Measurements from ENCODE around the gene HS3ST2.

HS3ST2 gene

DNA sequence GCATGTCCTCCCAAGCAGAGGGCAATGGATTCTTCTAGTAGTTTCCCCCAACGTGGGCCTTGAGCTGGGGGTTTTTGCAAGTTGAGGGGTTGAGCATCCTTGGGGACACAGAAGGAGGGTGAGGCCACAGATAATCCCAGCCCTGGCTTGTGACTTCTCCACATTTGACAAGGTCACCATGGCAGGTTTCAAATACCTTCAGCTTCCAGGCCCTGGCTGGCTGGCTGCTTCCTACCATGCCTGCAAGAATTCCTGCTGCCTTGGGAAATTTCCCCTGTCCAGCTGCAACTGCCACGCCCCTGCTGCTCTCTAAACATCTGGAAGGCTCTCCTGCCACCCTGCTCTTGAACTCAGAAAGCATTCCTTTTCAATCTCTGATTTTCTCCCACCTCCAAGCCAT is 41.3 kb downstream of the HS3ST2 start:
- ChIA-PET CTCF (no interaction called here), POLR2A (no interaction called here)
- Histone ChIP-seq H3K27ac (ENCODE audit: extremely low read depth, low read depth, low read length) (no peak overlapping the region), H3K9me3 (ENCODE audit: control insufficient read depth, insufficient read depth, low read depth, low read length) (no peaks in the 10 kb centered on the region), H3K4me3 (ENCODE audit: low read depth, low read length) (no peak overlapping the region), H3K36me3 (ENCODE audit: control insufficient read depth in 2 of 2, insufficient read depth in 1 of 2, low read length in 2 of 2) (no peaks in the 10 kb centered on the region), H3K4me1 (ENCODE audit: control insufficient read depth, insufficient read depth, low read length) (no peaks in the 10 kb centered on the region)
- TF ChIP-seq, protein P1, sequence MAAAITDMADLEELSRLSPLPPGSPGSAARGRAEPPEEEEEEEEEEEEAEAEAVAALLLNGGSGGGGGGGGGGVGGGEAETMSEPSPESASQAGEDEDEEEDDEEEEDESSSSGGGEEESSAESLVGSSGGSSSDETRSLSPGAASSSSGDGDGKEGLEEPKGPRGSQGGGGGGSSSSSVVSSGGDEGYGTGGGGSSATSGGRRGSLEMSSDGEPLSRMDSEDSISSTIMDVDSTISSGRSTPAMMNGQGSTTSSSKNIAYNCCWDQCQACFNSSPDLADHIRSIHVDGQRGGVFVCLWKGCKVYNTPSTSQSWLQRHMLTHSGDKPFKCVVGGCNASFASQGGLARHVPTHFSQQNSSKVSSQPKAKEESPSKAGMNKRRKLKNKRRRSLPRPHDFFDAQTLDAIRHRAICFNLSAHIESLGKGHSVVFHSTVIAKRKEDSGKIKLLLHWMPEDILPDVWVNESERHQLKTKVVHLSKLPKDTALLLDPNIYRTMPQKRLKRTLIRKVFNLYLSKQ (tag by site-specific recombination; IDR thresholded peaks at IDR 0.05; ENCODE audit: borderline replicate concordance) = no peak
- TF ChIP-seq ZNF19 (tag by site-specific recombination; IDR thresholded peaks at IDR 0.05; ENCODE audit: low read depth) = no peak
- TF ChIP-seq OSR2 (tag by site-specific recombination; IDR thresholded peaks at IDR 0.05) = no peak
- TF ChIP-seq ZSCAN16 (tag by site-specific recombination; IDR thresholded peaks at IDR 0.05) = no peak
- TF ChIP-seq, protein P2, sequence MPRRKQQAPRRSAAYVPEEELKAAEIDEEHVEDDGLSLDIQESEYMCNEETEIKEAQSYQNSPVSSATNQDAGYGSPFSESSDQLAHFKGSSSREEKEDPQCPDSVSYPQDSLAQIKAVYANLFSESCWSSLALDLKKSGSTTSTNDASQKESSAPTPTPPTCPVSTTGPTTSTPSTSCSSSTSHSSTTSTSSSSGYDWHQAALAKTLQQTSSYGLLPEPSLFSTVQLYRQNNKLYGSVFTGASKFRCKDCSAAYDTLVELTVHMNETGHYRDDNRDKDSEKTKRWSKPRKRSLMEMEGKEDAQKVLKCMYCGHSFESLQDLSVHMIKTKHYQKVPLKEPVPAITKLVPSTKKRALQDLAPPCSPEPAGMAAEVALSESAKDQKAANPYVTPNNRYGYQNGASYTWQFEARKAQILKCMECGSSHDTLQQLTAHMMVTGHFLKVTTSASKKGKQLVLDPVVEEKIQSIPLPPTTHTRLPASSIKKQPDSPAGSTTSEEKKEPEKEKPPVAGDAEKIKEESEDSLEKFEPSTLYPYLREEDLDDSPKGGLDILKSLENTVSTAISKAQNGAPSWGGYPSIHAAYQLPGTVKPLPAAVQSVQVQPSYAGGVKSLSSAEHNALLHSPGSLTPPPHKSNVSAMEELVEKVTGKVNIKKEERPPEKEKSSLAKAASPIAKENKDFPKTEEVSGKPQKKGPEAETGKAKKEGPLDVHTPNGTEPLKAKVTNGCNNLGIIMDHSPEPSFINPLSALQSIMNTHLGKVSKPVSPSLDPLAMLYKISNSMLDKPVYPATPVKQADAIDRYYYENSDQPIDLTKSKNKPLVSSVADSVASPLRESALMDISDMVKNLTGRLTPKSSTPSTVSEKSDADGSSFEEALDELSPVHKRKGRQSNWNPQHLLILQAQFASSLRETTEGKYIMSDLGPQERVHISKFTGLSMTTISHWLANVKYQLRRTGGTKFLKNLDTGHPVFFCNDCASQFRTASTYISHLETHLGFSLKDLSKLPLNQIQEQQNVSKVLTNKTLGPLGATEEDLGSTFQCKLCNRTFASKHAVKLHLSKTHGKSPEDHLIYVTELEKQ (tag by site-specific recombination; IDR thresholded peaks at IDR 0.05; ENCODE audit: borderline replicate concordance) = no peak
- TF ChIP-seq ZNF747 (tag by site-specific recombination; IDR thresholded peaks at IDR 0.05) = no peak
- TF ChIP-seq, protein P3, sequence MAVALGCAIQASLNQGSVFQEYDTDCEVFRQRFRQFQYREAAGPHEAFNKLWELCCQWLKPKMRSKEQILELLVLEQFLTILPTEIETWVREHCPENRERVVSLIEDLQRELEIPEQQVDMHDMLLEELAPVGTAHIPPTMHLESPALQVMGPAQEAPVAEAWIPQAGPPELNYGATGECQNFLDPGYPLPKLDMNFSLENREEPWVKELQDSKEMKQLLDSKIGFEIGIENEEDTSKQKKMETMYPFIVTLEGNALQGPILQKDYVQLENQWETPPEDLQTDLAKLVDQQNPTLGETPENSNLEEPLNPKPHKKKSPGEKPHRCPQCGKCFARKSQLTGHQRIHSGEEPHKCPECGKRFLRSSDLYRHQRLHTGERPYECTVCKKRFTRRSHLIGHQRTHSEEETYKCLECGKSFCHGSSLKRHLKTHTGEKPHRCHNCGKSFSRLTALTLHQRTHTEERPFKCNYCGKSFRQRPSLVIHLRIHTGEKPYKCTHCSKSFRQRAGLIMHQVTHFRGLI (tag by site-specific recombination; IDR thresholded peaks at IDR 0.05) = no peak
- no peak for TF ChIP-seq ZNF530 (tag by site-specific recombination; IDR thresholded peaks at IDR 0.05; ENCODE audit: low read depth)
- no peak for TF ChIP-seq TRIM28 (IDR thresholded peaks at IDR 0.05; ENCODE audit: borderline replicate concordance, low read length)
- TF ChIP-seq ZBTB8A (tag by site-specific recombination; IDR thresholded peaks at IDR 0.05) = no peak
- no peak for TF ChIP-seq ZNF707 (tag by site-specific recombination; IDR thresholded peaks at IDR 0.05)
- TF ChIP-seq, protein P4, sequence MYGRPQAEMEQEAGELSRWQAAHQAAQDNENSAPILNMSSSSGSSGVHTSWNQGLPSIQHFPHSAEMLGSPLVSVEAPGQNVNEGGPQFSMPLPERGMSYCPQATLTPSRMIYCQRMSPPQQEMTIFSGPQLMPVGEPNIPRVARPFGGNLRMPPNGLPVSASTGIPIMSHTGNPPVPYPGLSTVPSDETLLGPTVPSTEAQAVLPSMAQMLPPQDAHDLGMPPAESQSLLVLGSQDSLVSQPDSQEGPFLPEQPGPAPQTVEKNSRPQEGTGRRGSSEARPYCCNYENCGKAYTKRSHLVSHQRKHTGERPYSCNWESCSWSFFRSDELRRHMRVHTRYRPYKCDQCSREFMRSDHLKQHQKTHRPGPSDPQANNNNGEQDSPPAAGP (tag by site-specific recombination; IDR thresholded peaks at IDR 0.05) = no peak
- no peak for TF ChIP-seq ZNF133 (tag by site-specific recombination; IDR thresholded peaks at IDR 0.05)
- no peak for TF ChIP-seq ZNF791 (tag by site-specific recombination; IDR thresholded peaks at IDR 0.05)
- TF ChIP-seq ZNF274 (IDR thresholded peaks at IDR 0.05; ENCODE audit: low read length) = no peak
- no peak for TF ChIP-seq ZNF274 (tag by site-specific recombination; IDR thresholded peaks at IDR 0.05; ENCODE audit: borderline replicate concordance)
- TF ChIP-seq SCRT1 (tag by site-specific recombination; IDR thresholded peaks at IDR 0.05; ENCODE audit: borderline replicate concordance) = no peak

DNA sequence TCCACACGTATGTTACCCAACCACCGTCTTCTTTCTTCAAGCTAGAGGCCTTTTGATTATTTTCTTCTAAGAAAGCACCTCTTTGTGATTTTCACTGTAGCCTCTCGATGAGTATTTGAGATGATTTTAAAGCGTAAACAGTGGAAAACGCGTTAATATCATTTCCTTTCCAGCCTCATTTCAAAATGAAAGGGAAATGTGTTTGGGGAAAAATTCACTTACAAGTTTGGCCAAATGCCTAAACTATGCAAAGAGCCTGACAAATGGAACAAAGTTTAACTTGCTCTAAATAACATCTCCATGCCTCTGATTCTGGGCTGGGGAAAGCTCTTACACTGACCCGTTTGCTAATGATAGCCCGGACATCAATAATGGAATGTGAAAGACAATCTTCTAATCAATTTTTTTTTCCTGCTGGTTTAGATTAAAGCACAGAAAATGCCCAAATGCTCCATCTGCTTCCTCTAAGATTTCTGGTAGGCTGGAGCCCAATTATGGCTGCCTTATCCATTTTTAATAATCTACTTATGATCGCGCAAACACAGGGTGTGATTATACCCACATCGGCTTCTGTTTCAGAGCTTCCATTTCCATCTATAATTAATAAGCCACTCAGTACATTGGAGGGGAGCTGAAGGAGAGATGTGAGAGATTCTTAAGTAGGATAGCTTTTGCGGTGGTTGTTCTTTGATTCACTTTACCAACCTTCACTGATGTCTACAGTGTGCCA is 43.5 kb downstream of the HS3ST2 start:
- Histone ChIP-seq H3K36me3 (ENCODE audit: control insufficient read depth in 2 of 2, insufficient read depth in 1 of 2, low read length in 2 of 2) (no peaks in the 10 kb centered on the region), H3K4me1 (ENCODE audit: control insufficient read depth, insufficient read depth, low read length) (no peaks in the 10 kb centered on the region), H3K9me3 (ENCODE audit: control insufficient read depth, insufficient read depth, low read depth, low read length) (no peaks in the 10 kb centered on the region), H3K27ac (ENCODE audit: extremely low read depth, low read depth, low read length) (no peak overlapping the region), H3K4me3 (ENCODE audit: low read depth, low read length) (no peak overlapping the region)
- POLR2A ChIA-PET = no interaction called here
- CTCF ChIA-PET = no interaction called here
- TF ChIP-seq ZBTB21 (tag by site-specific recombination; IDR thresholded peaks at IDR 0.05) = no peak
- TF ChIP-seq MEIS1 (CRISPR knock-in tag; IDR thresholded peaks at IDR 0.05; ENCODE audit: borderline replicate concordance) = no peak
- TF ChIP-seq, protein P5, sequence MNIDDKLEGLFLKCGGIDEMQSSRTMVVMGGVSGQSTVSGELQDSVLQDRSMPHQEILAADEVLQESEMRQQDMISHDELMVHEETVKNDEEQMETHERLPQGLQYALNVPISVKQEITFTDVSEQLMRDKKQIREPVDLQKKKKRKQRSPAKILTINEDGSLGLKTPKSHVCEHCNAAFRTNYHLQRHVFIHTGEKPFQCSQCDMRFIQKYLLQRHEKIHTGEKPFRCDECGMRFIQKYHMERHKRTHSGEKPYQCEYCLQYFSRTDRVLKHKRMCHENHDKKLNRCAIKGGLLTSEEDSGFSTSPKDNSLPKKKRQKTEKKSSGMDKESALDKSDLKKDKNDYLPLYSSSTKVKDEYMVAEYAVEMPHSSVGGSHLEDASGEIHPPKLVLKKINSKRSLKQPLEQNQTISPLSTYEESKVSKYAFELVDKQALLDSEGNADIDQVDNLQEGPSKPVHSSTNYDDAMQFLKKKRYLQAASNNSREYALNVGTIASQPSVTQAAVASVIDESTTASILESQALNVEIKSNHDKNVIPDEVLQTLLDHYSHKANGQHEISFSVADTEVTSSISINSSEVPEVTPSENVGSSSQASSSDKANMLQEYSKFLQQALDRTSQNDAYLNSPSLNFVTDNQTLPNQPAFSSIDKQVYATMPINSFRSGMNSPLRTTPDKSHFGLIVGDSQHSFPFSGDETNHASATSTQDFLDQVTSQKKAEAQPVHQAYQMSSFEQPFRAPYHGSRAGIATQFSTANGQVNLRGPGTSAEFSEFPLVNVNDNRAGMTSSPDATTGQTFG (tag by site-specific recombination; IDR thresholded peaks at IDR 0.05; ENCODE audit: borderline replicate concordance) = no peak
- TF ChIP-seq, protein P6, sequence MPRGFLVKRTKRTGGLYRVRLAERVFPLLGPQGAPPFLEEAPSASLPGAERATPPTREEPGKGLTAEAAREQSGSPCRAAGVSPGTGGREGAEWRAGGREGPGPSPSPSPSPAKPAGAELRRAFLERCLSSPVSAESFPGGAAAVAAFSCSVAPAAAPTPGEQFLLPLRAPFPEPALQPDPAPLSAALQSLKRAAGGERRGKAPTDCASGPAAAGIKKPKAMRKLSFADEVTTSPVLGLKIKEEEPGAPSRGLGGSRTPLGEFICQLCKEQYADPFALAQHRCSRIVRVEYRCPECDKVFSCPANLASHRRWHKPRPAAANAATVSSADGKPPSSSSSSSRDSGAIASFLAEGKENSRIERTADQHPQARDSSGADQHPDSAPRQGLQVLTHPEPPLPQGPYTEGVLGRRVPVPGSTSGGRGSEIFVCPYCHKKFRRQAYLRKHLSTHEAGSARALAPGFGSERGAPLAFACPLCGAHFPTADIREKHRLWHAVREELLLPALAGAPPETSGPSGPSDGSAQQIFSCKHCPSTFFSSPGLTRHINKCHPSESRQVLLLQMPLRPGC (tag by site-specific recombination; IDR thresholded peaks at IDR 0.05) = no peak
